Activated T-cell treated with anti-CD3 and anti-CD28 coated beads, Interleukin-2, amount 50 U/mL, for 24 hours (primary cell): ENCODE results near the gene STK17A.
A peak's percentile ranks its signal among the peaks of the same experiment; 100 is the strongest.

Experiments used
- DNase-seq: peaks from one replicate; pipeline ENCODE4 v3.0.0-alpha.2; 2020
- H3K27ac Mint-ChIP-seq: 2 replicates; pipeline ENCODE4 v1.8.0; 2020; ENCODE audit warnings: mild to moderate bottlenecking, mixed read lengths
- H3K27me3 Mint-ChIP-seq: 2 replicates; pipeline ENCODE4 v1.8.0; 2020; ENCODE audit warnings: mixed read lengths
- H3K36me3 Mint-ChIP-seq: 2 replicates; pipeline ENCODE4 v1.8.0; 2020; ENCODE audit warnings: low read depth, mixed read lengths
- H3K4me1 Mint-ChIP-seq: 2 replicates; pipeline ENCODE4 v1.8.0; 2020; ENCODE audit warnings: low read depth, mixed read lengths
- H3K4me3 Mint-ChIP-seq: 2 replicates; pipeline ENCODE4 v1.8.0; 2020; ENCODE audit warnings: mild to moderate bottlenecking, moderate library complexity, mixed read lengths
- H3K9me3 Mint-ChIP-seq: 2 replicates; pipeline ENCODE4 v1.8.0; 2020; ENCODE audit warnings: mixed read lengths

STK17A gene

GRCh38 chr7:43645699-43646226 lies 62.9 kb downstream of the STK17A start:
- DNase-seq: no peak
- Mint-ChIP-seq H3K27ac (peak overlapping the region; percentile 97), H3K27me3 (no peaks in the 10 kb centered on the region), H3K4me1 (peaks cover 95% of the 10 kb centered on the region), H3K9me3 (no peaks in the 10 kb centered on the region), H3K36me3 (peaks cover 69% of the 10 kb centered on the region), H3K4me3 (peak overlapping the region; percentile 78)

- H3K27me3 Mint-ChIP-seq: no peaks in the 10 kb centered on the region
- no peaks in the 10 kb centered on the region for H3K9me3 Mint-ChIP-seq
- DNase-seq: no peak
- peak overlapping the region; percentile 97 for H3K27ac Mint-ChIP-seq
- H3K4me1 Mint-ChIP-seq: peaks cover 97% of the 10 kb centered on the region
- peaks cover 67% of the 10 kb centered on the region for H3K36me3 Mint-ChIP-seq
- H3K4me3 Mint-ChIP-seq: peak overlapping the region; percentile 78
Measured at GRCh38 chr7:43646603-43647338, 63.9 kb downstream of the STK17A start.

- Mint-ChIP-seq H3K9me3 (no peaks in the 10 kb centered on the region), H3K27me3 (no peaks in the 10 kb centered on the region), H3K4me3 (peak overlapping the region; percentile 78), H3K4me1 (peaks cover 98% of the 10 kb centered on the region), H3K36me3 (peaks cover 67% of the 10 kb centered on the region), H3K27ac (peak overlapping the region; percentile 97)
- no peak for DNase-seq
Measured at GRCh38 chr7:43647339-43647672, 64.4 kb downstream of the STK17A start.

GRCh38 chr7:43647673-43648472 lies 65.0 kb downstream of the STK17A start:
- H3K36me3 Mint-ChIP-seq: peaks cover 65% of the 10 kb centered on the region
- H3K9me3 Mint-ChIP-seq: no peaks in the 10 kb centered on the region
- peak overlapping the region; percentile 78 for H3K4me3 Mint-ChIP-seq
- H3K27me3 Mint-ChIP-seq: no peaks in the 10 kb centered on the region
- DNase-seq: peak; percentile 74
- H3K4me1 Mint-ChIP-seq: peaks cover 96% of the 10 kb centered on the region
- peak overlapping the region; percentile 97 for H3K27ac Mint-ChIP-seq

GRCh38 chr7:43648473-43649406 lies 65.8 kb downstream of the STK17A start:
- H3K4me3 Mint-ChIP-seq: peak overlapping the region; percentile 78
- no peaks in the 10 kb centered on the region for H3K9me3 Mint-ChIP-seq
- H3K27ac Mint-ChIP-seq: peak overlapping the region; percentile 97
- H3K36me3 Mint-ChIP-seq: peaks cover 61% of the 10 kb centered on the region
- DNase-seq: peak; percentile 53
- no peaks in the 10 kb centered on the region for H3K27me3 Mint-ChIP-seq
- H3K4me1 Mint-ChIP-seq: peaks cover 94% of the 10 kb centered on the region

- DNase-seq: peak; percentile 58
- Mint-ChIP-seq H3K9me3 (no peaks in the 10 kb centered on the region), H3K27me3 (no peaks in the 10 kb centered on the region), H3K36me3 (peaks cover 61% of the 10 kb centered on the region), H3K27ac (peak overlapping the region; percentile 97), H3K4me1 (peaks cover 94% of the 10 kb centered on the region), H3K4me3 (peak overlapping the region; percentile 78)
Measured at GRCh38 chr7:43649755-43650274, 66.9 kb downstream of the STK17A start.

GRCh38 chr7:43650457-43651052 lies 67.6 kb downstream of the STK17A start:
- DNase-seq: no peak
- H3K27ac Mint-ChIP-seq: peak overlapping the region; percentile 97
- H3K36me3 Mint-ChIP-seq: peaks cover 61% of the 10 kb centered on the region

GRCh38 chr7:43652364-43652763 lies 69.5 kb downstream of the STK17A start:
- no peak for DNase-seq
- no peaks in the 10 kb centered on the region for H3K9me3 Mint-ChIP-seq
- H3K27ac Mint-ChIP-seq: peak overlapping the region; percentile 97
- peaks cover 59% of the 10 kb centered on the region for H3K36me3 Mint-ChIP-seq
- no peak overlapping the region for H3K4me3 Mint-ChIP-seq
- peaks cover 85% of the 10 kb centered on the region for H3K4me1 Mint-ChIP-seq
- H3K27me3 Mint-ChIP-seq: no peaks in the 10 kb centered on the region

More at GRCh38 chr7:43650457-43651052, 67.6 kb downstream of the STK17A start:
- peak overlapping the region; percentile 78 for H3K4me3 Mint-ChIP-seq
- H3K4me1 Mint-ChIP-seq: peaks cover 91% of the 10 kb centered on the region
- H3K27me3 Mint-ChIP-seq: no peaks in the 10 kb centered on the region
- H3K9me3 Mint-ChIP-seq: no peaks in the 10 kb centered on the region

GRCh38 chr7:43653466-43653865 lies 70.6 kb downstream of the STK17A start:
- no peak overlapping the region for H3K4me3 Mint-ChIP-seq
- peak overlapping the region; percentile 87 for H3K27ac Mint-ChIP-seq
- peaks cover 83% of the 10 kb centered on the region for H3K4me1 Mint-ChIP-seq
- H3K27me3 Mint-ChIP-seq: no peaks in the 10 kb centered on the region
- no peaks in the 10 kb centered on the region for H3K9me3 Mint-ChIP-seq
- DNase-seq: no peak
- H3K36me3 Mint-ChIP-seq: peaks cover 61% of the 10 kb centered on the region

- no peaks in the 10 kb centered on the region for H3K27me3 Mint-ChIP-seq
- peaks cover 83% of the 10 kb centered on the region for H3K4me1 Mint-ChIP-seq
- peak overlapping the region; percentile 87 for H3K27ac Mint-ChIP-seq
- DNase-seq: no peak
- H3K36me3 Mint-ChIP-seq: peaks cover 67% of the 10 kb centered on the region
- peak overlapping the region; percentile 3 for H3K4me3 Mint-ChIP-seq
- no peaks in the 10 kb centered on the region for H3K9me3 Mint-ChIP-seq
Measured at GRCh38 chr7:43653891-43654504, 71.1 kb downstream of the STK17A start.

GRCh38 chr7:43655584-43655983 lies 72.7 kb downstream of the STK17A start:
- peaks cover 76% of the 10 kb centered on the region for H3K36me3 Mint-ChIP-seq
- no peaks in the 10 kb centered on the region for H3K9me3 Mint-ChIP-seq
- peaks cover 84% of the 10 kb centered on the region for H3K4me1 Mint-ChIP-seq
- no peak overlapping the region for H3K4me3 Mint-ChIP-seq
- no peak overlapping the region for H3K27ac Mint-ChIP-seq
- H3K27me3 Mint-ChIP-seq: no peaks in the 10 kb centered on the region
- DNase-seq: no peak

- H3K9me3 Mint-ChIP-seq: no peaks in the 10 kb centered on the region
- peak overlapping the region; percentile 79 for H3K27ac Mint-ChIP-seq
- peaks cover 75% of the 10 kb centered on the region for H3K36me3 Mint-ChIP-seq
Measured at GRCh38 chr7:43656997-43657396, 74.1 kb downstream of the STK17A start.

More at GRCh38 chr7:43656997-43657396, 74.1 kb downstream of the STK17A start:
- H3K4me3 Mint-ChIP-seq: no peak overlapping the region
- DNase-seq: no peak
- H3K4me1 Mint-ChIP-seq: peaks cover 79% of the 10 kb centered on the region
- H3K27me3 Mint-ChIP-seq: no peaks in the 10 kb centered on the region
